Fibroblast of lung (primary cell): Measurements from ENCODE around the gene ICAM3. TPM values are rescaled to one million over a fixed set of nuclear protein-coding genes. Genes with fewer than 3 reads are reported as not detected.

ENCODE experiments used
- DNase-seq, 2 donors: peaks; one replicate each; pipeline versions ENCODE4 v3.0.0 to v3.0.0-alpha.2; 2010; ENCODE audit warnings: low read depth in 2 of 2
- H2AFZ ChIP-seq: 2 replicates; pipeline ENCODE4 v1.5.1; 2012; ENCODE audit warnings: low read length, control low read depth, inconsistent platforms
- H3K27ac ChIP-seq: 2 replicates; pipeline ENCODE4 v1.5.1; 2011; ENCODE audit warnings: low read length, control low read depth; ENCODE audit not compliant: insufficient read depth
- H3K27me3 ChIP-seq: 2 replicates; pipeline ENCODE4 v1.5.1; 2011; ENCODE audit warnings: mild to moderate bottlenecking, low read length; ENCODE audit not compliant: control insufficient read depth, insufficient read depth
- H3K36me3 ChIP-seq: 2 replicates; pipeline ENCODE4 v1.5.1; 2011; ENCODE audit warnings: low read length; ENCODE audit not compliant: control insufficient read depth, insufficient read depth
- H3K4me1 ChIP-seq: 2 replicates; pipeline ENCODE4 v1.5.1; 2011; ENCODE audit warnings: low read length; ENCODE audit not compliant: control insufficient read depth, insufficient read depth; ENCODE audit errors: extremely low read depth
- H3K4me2 ChIP-seq: 2 replicates; pipeline ENCODE4 v1.5.1; 2011; ENCODE audit warnings: low read length, control low read depth; ENCODE audit not compliant: insufficient read depth; ENCODE audit errors: extremely low read depth
- H3K4me3 ChIP-seq, 4 experiments: fragments of 200-600 bp in 1 of 4; sonication (generic) in 1 of 4; replicated peaks in 1 of 4; 2 replicates each; pipeline ENCODE4 v1.5.1; 2011 to 2016; ENCODE audit warnings: low read length in 4 of 4, low read depth in 3 of 4, mild to moderate bottlenecking in 3 of 4, control low read depth in 2 of 4, inconsistent platforms in 1 of 4, mixed read lengths in 1 of 4; ENCODE audit not compliant: insufficient read depth in 1 of 4; ENCODE audit errors: control extremely low read depth in 1 of 4
- H3K79me2 ChIP-seq: 2 replicates; pipeline ENCODE4 v1.5.1; 2012; ENCODE audit warnings: mild to moderate bottlenecking, low read length, inconsistent platforms; ENCODE audit not compliant: control insufficient read depth, insufficient read depth
- H3K9ac ChIP-seq: 2 replicates; pipeline ENCODE4 v1.5.1; 2011; ENCODE audit warnings: mild to moderate bottlenecking, low read length, control low read depth; ENCODE audit not compliant: insufficient read depth
- H3K9me3 ChIP-seq: 2 replicates; pipeline ENCODE4 v1.5.1; 2012; ENCODE audit warnings: low read depth, low read length; ENCODE audit not compliant: control insufficient read depth, insufficient read depth
- H4K20me1 ChIP-seq: 2 replicates; pipeline ENCODE4 v1.5.1; 2011; ENCODE audit warnings: low read length; ENCODE audit not compliant: control insufficient read depth, insufficient read depth; ENCODE audit errors: extremely low read depth
- EZH2 ChIP-seq: IDR thresholded peaks from 2 replicates; pipeline ENCODE4 v1.5.1; 2012; ENCODE audit warnings: low read length, control low read depth, mild to moderate bottlenecking; ENCODE audit errors: missing control alignments
- polyA plus RNA-seq, 2 donors: library from polyadenylated mRNA; depleted of rRNA in 1 of 2; stranded (reverse) in 1 of 2; unstranded in 1 of 2; fragments of >200 nt; gene quantifications; 2 replicates each; pipeline ENCODE4 v1.2.1, GENCODE V29; 2011 to 2012; ENCODE audit warnings: missing spikeins in 1 of 2
- total RNA-seq: library from RNA; depleted of rRNA; stranded (reverse); fragments of >200 nt; gene quantifications from 2 replicates; pipeline ENCODE4 v1.2.1, GENCODE V29; 2014
- TF ChIP-seq, protein P1 (sequence below), 2 donors: IDR thresholded peaks in 1 of 2; conservative IDR thresholded peaks in 1 of 2; 1 replicate in 1 of 2; 2 replicates in 1 of 2; pipeline ENCODE4 v1.5.1; 2011 to 2012; ENCODE audit warnings: low read length in 2 of 2, control low read depth in 1 of 2, inconsistent platforms in 1 of 2, low read depth in 1 of 2, mild to moderate bottlenecking in 1 of 2

The ICAM3 gene
- total and polyA plus RNA-seq, 2 donors (not counting 1 experiment from before 2014, with no cell fraction given) = 4.3 to 4.5 TPM

GRCh38 chr19:10318807-10319682, 20.4 kb downstream of the ICAM3 start:
- peaks cover 26% of the 10 kb centered on the region for H3K36me3 ChIP-seq

DNA sequence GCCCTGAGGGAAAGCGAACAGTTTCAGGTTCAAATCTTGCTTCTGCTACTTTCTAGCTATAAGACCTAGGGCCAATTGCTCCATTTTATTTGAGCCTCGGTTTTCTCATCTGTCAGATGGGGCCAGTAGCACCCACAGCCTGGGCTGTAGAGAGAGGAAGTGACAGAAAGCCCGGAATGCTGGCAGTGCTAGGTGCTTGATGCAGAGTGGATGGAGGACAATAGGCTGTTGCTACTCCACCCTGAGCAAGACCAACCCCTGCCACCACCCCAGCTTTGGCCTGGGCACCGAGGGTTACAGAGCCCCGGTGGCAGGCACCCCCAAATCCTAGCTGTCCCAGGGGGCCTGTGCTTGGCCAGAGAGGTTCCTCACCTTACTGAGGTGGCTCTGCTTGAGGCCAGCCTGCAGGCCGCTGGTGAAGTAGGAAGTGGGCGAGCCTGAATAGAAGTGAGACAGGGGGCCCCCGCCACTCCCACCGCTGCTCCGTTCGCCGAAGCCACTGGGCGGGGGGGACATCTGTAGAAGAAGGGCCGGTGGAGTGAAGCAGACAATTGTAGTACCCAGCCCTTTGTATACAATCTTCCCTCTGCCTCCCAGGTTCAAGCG, 21.5 kb downstream of the ICAM3 start:
- no peak overlapping the region for H3K9ac ChIP-seq
- H3K4me1 ChIP-seq = no peaks in the 10 kb centered on the region
- H4K20me1 ChIP-seq = no peaks in the 10 kb centered on the region
- DNase-seq = no peak
- no peak overlapping the region for H3K27ac ChIP-seq
- H3K27me3 ChIP-seq = no peaks in the 10 kb centered on the region
- H2AFZ ChIP-seq = no peak overlapping the region
- peaks cover 24% of the 10 kb centered on the region for H3K36me3 ChIP-seq
- no peaks in the 10 kb centered on the region for H3K9me3 ChIP-seq
- no peak overlapping the region for H3K4me3 ChIP-seq
- TF ChIP-seq, protein P1, sequence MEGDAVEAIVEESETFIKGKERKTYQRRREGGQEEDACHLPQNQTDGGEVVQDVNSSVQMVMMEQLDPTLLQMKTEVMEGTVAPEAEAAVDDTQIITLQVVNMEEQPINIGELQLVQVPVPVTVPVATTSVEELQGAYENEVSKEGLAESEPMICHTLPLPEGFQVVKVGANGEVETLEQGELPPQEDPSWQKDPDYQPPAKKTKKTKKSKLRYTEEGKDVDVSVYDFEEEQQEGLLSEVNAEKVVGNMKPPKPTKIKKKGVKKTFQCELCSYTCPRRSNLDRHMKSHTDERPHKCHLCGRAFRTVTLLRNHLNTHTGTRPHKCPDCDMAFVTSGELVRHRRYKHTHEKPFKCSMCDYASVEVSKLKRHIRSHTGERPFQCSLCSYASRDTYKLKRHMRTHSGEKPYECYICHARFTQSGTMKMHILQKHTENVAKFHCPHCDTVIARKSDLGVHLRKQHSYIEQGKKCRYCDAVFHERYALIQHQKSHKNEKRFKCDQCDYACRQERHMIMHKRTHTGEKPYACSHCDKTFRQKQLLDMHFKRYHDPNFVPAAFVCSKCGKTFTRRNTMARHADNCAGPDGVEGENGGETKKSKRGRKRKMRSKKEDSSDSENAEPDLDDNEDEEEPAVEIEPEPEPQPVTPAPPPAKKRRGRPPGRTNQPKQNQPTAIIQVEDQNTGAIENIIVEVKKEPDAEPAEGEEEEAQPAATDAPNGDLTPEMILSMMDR (conservative IDR thresholded peaks at IDR 0.05 in 1 of 2, IDR thresholded peaks at IDR 0.05 in 1 of 2; ENCODE audit: low read depth in 1 of 2, low read length in 2 of 2) = no peak
- no peak for TF ChIP-seq EZH2
- no peaks in the 10 kb centered on the region for H3K79me2 ChIP-seq
- H3K4me2 ChIP-seq = no peak overlapping the region

More at GRCh38 chr19:10318807-10319682, 20.4 kb downstream of the ICAM3 start:
- no peak for TF ChIP-seq EZH2
- TF ChIP-seq, protein P1 (conservative IDR thresholded peaks at IDR 0.05 in 1 of 2, IDR thresholded peaks at IDR 0.05 in 1 of 2; ENCODE audit: low read depth in 1 of 2, low read length in 2 of 2) = no peak
- no peaks in the 10 kb centered on the region for H3K9me3 ChIP-seq
- no peaks in the 10 kb centered on the region for H3K79me2 ChIP-seq
- H3K4me3 ChIP-seq = no peak overlapping the region
- no peak overlapping the region for H2AFZ ChIP-seq
- H3K27me3 ChIP-seq = no peaks in the 10 kb centered on the region
- no peaks in the 10 kb centered on the region for H3K4me1 ChIP-seq
- no peaks in the 10 kb centered on the region for H4K20me1 ChIP-seq
- H3K27ac ChIP-seq = no peak overlapping the region
- H3K9ac ChIP-seq = no peak overlapping the region
- H3K4me2 ChIP-seq = no peak overlapping the region
- DNase-seq = no peak

DNA sequence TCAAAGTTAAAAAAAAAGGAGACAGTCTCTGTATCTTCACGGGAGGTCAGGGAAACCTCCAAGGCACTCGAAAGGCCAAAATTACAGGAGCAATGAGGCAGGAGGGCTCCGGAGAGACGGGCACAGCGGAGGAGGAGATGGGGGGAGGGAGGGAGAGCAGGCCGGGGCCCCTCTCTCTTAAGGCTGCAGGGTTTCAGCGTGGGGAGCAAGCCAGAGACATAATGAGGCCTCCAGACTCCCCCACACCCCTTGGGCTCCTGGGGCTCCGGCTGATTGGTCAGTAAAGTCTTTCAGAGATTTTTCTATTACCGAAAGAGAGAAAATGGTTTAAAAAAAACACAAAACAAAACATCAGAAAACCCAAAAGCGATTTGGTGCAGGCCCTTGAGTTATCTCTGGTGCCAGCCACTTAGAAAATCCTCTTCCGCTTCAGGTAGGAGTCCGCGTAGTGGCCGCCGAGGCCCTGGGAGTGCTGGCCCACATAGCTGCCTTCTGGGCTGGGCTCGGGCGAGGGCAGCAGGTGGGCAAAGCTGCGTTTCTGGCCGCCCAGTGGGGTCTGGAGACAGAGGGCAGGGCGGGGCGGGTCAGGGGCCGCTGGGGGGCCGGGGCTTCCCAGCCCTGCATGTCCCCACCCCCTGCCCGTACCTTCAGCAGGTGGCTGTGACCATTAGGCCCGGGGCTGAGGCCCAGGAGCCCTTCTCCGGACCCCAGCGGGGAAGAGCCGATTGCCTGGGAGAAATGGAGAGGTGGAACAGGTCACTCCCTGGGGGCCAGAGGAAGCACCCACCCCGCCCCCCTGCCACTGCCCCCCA, 22.2 kb downstream of the ICAM3 start:
- H3K27me3 ChIP-seq = no peaks in the 10 kb centered on the region
- H4K20me1 ChIP-seq = no peaks in the 10 kb centered on the region
- no peaks in the 10 kb centered on the region for H3K9me3 ChIP-seq
- no peak for TF ChIP-seq EZH2
- TF ChIP-seq, protein P1 (conservative IDR thresholded peaks at IDR 0.05 in 1 of 2, IDR thresholded peaks at IDR 0.05 in 1 of 2; ENCODE audit: low read depth in 1 of 2, low read length in 2 of 2) = no peak
- no peak for DNase-seq
- H3K79me2 ChIP-seq = no peaks in the 10 kb centered on the region
- no peak overlapping the region for H3K4me3 ChIP-seq
- no peak overlapping the region for H3K27ac ChIP-seq
- peaks cover 22% of the 10 kb centered on the region for H3K36me3 ChIP-seq
- H3K4me1 ChIP-seq = no peaks in the 10 kb centered on the region
- H3K4me2 ChIP-seq = no peak overlapping the region
- no peak overlapping the region for H3K9ac ChIP-seq
- no peak overlapping the region for H2AFZ ChIP-seq
